SK-N-MC (cell line): ENCODE results near the gene PRKCZ.

Experiments
- EZH2 ChIP-seq: fragments of 200-600 bp; sonication (generic); IDR thresholded peaks from one replicate; pipeline ENCODE4 v1.6.1; 2017; ENCODE audit warnings: antibody characterized with exemption
- POLR2AphosphoS5 ChIP-seq: IDR thresholded peaks from 2 replicates; pipeline ENCODE4 v1.6.1; 2012; ENCODE audit warnings: mild to moderate bottlenecking, low read depth, low read length, borderline replicate concordance

DNA sequence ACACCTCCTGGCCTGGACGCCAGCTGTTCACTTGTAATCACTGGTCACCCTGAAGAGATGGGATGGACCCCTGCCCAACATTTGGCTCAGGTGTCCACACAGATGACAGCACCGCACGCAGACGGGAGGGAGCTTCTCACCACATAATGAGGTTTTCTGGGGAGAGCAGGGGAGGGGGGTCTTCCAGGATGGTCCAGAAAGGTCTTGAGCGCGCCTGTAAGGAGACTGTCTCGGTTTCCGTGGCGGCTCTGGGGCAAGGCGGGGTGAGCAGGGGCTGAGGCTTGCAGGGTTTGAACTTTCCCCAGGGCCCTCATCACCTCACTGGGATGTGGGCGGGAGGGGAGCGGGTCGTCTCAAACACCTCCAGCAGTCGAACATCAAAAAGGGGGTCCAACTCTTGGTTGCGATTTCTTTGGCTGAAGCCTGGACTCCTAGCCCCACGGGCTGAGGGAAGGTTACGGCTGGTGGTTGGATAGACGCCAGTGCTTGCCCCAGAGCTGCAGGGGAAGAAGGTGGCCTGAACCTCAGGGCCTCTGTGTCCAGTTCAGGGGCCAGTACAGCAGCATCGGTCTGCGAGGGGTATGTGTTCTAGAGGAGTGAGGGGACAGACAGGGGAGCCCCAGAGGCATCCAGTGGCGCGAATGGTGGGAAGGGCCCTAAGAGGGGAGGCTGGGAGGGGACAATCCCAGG is 53.8 kb downstream of the PRKCZ start:
- TF ChIP-seq EZH2 (no peak), POLR2AphosphoS5 (no peak)
